ENCODE results near the gene HELZ2.
A peak's percentile ranks its signal among the peaks of the same experiment; 100 is the strongest.

Gene HELZ2

GRCh38 chr20:63597651-63598478 lies 23.8 kb upstream of the HELZ2 start:
- DNase-seq, result no peak

DNA sequence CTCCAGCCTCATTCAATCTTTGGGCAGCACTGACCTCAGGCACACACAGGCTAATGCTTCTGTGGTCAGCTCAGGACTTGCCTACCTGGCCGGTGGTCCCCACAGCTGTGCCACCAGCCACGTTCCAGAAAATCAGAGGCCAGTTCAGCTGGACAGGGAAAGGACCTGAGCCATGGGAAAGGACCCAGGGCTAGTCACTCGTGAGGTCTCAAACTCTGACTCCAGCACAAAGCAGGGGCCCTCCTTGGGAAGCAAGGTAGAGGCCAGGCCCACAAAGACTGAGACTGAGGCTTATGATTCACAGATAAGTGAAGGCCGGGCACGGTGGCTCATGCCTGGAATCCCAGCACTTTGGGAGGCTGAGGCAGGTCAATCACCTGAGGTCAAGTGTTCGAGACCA lies 22.4 kb upstream of the HELZ2 start:
- no peak for DNase-seq

GRCh38 chr20:63595416-63596127 lies 21.5 kb upstream of the HELZ2 start:
- no peak for DNase-seq

DNA sequence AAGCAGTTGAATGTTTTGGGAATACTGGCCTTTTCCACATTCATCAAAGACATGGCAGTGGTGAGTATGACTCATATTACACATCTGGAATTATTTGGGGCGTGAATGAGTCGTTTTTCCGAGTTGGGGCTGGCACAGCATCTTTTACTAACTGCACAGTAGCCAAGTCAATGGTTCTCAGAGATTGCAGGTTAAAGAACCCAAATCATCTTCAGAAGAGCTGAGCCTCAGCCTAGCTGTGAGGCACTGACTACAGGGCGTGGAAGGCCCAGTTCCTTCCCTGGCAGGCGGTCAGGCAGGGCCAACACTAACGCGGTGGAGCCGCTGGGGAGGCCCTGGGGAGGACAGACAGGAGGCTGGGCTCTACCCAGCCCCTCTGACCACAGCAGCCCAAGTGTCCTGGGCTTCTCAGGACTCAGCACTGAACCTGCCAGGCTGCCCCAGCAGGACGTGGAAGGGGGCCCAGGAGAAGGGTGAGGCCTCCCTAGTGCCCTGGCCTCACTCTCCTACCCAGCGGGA lies 20.1 kb upstream of the HELZ2 start:
- DNase-seq, result no peak

DNA sequence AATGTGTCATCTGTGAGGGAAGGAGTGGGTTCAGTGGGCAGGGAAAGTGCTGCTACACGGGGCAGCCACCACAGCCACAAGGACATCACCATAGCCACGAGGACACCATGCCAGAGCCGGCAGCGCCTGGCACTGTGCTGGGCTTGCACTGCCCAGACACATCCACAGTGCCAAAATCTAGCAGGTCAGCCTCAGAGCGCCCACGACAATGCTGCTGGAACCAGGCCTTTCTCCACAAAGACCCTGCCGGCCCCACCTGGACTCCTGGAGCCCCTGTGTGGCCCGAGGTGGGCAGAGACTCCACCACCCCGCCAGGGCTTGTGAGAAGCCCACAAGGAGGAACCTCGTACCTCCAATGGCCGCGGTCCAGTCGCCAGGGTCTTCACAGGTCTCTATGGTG lies 18.6 kb upstream of the HELZ2 start:
- DNase-seq, result no peak

DNA sequence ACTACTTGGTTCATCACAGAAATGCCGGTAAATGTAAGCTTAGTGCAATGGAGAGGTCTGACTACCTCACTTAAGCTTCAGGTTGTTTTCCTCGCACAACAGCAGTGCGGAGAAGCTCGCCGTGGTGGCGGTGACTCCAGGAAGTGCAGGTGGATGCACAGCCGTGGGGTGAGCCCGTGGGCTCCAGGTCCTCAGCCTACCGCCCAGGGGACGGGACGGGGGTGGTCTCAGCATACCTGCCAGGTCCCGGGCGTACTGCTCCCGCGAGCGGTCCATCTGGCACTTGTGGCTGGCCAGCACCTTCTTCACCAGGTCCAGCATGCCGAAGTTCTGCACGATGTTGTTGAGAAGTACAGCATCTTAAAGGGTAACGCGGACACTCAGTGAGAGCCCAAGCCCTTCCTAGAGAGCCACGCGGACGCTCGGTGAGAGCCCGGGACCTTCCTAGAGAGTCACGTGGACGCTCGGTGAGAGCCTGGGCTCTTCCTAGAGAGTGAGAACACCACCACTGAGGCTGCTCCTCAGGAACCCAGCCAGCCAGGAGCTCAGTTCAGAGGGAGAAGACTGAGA lies 17.8 kb upstream of the HELZ2 start:
- DNase-seq, result no peak

DNA sequence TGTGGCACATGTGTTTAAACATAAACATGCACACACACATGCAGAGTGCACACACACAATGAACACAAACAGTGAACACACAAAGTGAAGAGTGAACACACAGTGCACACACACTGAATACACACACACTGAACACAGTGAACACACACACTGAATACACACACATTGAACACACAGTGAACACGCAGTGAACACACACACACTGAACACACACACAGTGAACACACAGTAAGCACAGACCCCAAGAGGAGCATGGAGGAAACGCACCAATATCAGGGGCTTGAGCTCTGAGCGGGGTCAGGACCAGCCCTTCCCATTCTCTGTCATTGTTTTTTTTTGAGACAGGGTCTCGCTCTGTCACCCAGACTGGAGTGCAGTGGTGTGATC lies 17.1 kb upstream of the HELZ2 start:
- no peak for DNase-seq

- DNase-seq, result no peak
These were observed 16.4 kb upstream of the HELZ2 start for GRCh38 chr20:63590218-63591146.

DNA sequence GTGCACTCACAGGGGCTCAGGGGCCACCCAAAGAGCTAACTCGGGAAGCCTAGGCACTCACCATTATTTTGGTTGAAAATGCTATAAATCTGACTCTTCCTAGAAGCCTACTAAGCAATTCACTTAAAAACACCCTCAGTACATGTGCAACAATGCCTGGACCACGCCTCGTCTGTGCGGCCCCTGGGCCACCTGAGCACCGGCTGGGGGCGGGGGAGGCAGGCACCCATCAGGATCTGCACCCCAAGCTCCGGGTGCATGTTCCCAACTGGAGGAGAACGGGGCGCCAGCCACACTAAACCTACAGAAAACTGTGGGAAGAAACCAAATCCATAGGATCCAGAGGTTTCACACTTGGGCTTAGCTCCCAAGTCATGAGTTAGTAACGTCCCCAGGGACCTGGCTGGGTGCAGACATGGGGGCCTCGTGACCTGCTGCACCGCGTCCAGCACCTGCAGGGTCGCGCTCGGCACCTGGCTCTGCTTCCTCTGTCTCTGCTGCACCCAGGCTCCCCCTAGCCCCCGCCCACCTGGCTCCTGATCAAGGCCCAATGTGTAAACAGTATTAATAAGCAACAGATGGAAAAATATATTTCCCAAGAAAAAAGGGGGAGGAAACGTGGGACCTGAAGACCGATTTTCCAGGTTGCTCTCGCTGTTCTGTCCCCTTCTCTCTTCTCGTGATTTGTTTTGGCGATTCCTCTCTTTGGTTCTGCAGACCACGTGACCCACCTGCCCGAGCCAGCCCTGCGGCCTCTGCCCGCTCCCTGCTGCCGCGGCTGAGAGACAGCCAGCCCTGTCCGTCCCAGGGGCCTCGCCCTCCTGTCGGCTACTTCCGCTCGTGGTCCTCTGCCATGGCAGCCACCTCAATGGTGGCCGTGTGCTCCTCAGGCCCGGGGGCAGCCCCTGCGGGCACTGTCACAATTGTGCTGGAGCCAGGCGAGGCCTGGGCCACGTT lies 15.5 kb upstream of the HELZ2 start:
- DNase-seq, result no peak

DNA sequence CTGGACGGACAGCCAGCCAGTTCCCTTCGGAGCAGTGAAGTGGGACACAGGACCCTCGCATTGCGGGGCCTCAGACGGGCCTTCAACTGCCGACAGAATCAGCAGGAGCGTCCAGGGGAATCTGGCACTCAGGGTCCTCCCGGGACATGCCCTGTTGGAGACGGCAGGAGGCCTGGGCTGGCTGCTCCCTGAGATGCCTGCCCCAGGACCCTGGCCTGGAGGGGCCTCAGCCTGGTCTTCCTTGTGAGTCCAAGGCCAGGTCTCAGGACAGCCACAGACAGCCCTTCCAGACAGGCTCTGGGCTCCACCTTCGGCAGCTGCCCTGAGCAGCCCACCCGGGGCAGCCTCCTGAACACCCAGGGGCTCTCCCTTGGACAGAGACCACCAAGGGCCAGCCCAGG lies 14.6 kb upstream of the HELZ2 start:
- DNase-seq, result no peak

DNA sequence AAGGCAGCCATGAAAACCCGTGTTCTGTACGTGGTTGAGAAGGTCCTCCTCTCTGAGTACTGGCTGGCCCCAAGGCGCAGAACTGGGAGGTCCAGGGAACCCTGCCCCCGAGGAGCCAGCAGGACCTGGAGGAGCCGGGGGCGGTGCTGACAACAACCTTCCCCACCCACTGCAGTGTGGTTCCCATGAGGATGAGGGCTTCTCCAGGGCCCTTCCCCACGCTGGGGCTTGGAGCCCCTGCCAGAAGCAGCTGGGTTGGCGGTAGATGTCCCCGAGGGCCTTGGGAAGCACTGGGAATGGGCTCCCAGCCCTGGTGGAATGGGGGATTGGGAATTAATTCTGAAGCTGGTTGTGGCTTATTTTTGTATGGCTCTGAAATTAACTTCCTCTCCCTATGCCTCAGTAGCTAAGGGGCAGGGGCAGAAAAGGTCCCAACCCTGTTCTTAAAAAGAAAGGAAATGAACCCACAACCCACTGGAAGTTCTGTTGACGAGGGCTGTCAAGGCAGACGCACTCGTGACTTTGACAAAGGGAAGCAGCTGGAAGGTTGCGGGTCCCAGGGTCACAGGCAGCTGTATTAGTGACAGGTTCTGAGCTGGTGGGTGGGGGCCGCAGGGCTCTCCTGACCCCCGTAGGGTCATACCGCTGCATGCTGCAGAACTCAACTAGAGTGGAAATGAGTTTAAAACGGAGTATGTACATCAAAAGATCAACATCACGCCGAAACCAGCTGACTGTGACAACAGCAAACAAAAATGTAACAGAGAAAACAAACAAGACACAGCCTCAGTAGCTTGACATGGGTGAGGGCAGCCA lies 13.9 kb upstream of the HELZ2 start:
- no peak for DNase-seq

DNA sequence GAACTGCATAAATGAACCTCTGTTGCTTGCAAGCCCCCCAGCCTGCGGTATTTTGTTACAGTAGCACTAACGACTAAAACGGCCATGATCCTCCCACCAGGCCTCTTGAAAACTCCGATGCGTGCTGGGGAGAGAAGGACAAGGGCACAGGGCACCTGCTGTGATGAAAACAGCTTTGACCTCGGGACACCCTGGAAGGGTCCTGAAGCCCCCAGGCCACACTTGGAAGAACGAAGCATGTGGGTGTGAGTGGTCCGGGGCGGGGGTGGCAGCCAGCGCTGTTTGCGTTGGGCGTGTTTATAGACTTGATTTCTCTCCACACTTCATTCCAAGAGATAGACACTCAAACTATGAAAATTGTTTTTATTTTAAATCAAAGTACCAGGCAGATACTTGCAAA lies 13.2 kb upstream of the HELZ2 start:
- no peak for DNase-seq

DNA sequence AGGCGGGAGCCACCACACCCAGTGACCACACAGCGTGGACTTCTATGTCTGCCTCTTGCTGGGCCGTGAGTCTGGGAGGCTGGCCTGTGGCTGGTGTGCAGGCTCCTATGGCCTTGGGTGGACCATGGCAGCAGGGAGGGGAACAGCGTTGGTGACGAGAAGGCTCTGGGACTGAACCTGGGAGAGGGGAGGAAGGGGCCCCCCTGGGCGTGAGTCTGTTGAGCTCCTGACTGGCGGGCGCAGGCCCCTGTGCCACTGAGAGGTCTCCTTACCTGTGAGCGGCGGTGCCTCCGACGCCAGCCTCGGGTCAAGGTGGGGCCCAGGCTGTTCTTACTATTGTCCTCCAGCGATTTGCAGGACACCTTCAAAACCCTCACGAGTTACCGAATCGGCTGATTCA lies 12.8 kb upstream of the HELZ2 start:
- DNase-seq, result no peak

GRCh38 chr20:63585616-63586565 lies 11.9 kb upstream of the HELZ2 start:
- no peak for DNase-seq

- no peak for DNase-seq
These were observed 8.5 kb upstream of the HELZ2 start for GRCh38 chr20:63582382-63583063.

DNA sequence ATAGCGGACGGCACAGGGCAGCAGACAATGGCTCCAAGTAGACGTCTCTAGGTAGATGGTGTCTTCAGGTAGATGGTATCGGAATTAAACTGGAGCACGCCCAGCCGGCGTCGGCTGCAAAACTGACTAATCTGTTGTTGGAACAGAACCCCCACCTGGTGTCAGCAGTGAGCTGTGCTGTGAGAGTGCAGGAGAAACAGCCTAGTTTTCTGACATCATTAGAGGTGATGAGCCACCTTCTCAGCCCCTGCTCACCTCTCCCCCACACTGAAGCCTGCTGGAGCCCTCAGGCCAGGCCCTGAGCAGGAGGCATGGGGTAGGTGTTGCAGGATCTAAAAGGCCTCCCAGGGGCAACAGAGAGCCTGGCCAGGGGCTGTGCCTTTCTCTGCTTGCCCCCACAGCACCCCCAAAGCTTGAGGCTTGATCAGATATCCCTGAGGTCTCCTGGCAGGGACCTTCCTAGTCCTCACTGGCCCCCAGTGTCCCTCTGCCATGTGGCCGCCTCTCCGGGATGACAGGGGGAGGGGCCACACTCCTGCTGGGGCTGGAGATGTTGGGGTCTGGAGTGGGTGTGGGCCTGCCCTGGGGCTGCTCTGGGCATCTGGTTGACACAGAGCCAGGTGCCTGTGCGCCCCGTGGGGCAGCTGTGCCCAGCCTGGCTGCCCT lies 6.9 kb upstream of the HELZ2 start:
- peak; percentile 76 for DNase-seq

DNA sequence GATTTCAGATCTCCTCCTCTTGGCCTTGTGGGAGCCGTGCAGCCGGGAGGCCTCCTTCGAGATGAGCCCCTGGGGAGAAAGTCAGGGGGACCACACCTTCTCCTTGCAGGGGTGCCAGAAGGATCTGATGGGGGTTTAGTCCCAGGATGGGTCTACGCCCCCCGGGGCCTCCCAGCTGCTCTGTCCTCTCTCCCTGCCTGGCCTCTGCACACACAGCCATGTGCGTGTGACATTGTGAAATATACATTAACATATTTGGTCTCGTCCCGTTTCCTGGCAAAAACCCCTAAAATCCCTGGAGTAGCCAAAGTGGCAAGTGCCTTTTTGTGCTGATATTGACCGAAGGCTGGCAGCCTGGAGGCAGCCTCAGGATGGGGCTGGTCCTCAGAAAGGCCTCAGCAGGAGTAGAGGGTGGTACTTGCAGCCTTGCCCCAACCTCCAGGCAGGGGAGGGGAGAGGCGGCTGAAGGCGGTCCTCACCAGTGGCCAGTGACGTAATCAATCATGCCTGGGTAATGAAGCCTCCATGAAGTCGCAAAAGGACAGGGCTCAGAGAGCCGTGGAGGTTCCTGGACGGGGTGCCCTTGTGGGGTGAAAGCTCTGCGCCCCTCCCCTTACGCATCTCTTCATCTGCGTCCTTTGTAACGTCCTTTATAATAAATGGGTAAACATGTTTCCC lies 5.1 kb upstream of the HELZ2 start:
- DNase-seq, result no peak
